Hepatocyte (in vitro differentiated cells): ENCODE results near the gene GRK5. TPM values are rescaled to one million over a fixed set of nuclear protein-coding genes. Genes with fewer than 3 reads are reported as not detected.

ENCODE experiments used
- DNase-seq: peaks from one replicate; pipeline ENCODE4 v3.0.0-alpha.2; 2016; ENCODE audit warnings: low spot score
- H2AFZ ChIP-seq: fragments of 200-600 bp; sonication (generic); 2 replicates; pipeline ENCODE4 v1.6.0; 2016; ENCODE audit warnings: antibody characterized with exemption, mild to moderate bottlenecking
- H3K27ac ChIP-seq: fragments of 200-600 bp; sonication (generic); 2 replicates; pipeline ENCODE4 v1.5.1; 2016; ENCODE audit warnings: mild to moderate bottlenecking
- H3K27me3 ChIP-seq: fragments of 200-600 bp; sonication (generic); 2 replicates; pipeline ENCODE4 v1.6.1; 2016
- H3K36me3 ChIP-seq: fragments of 200-600 bp; sonication (generic); replicated peaks from 2 replicates; pipeline ENCODE4 v1.5.1; 2016; ENCODE audit warnings: low read depth; ENCODE audit not compliant: insufficient read depth
- H3K4me1 ChIP-seq: fragments of 200-600 bp; sonication (generic); 2 replicates; pipeline ENCODE4 v1.5.1; 2016; ENCODE audit warnings: mild to moderate bottlenecking, moderate library complexity; ENCODE audit not compliant: insufficient read depth
- H3K4me2 ChIP-seq: fragments of 200-600 bp; sonication (generic); 2 replicates; pipeline ENCODE4 v1.6.0; 2016
- H3K4me3 ChIP-seq: fragments of 200-600 bp; sonication (generic); 2 replicates; pipeline ENCODE4 v1.5.1; 2016; ENCODE audit warnings: mild to moderate bottlenecking
- H3K79me2 ChIP-seq: fragments of 200-600 bp; sonication (generic); 2 replicates; pipeline ENCODE4 v1.6.0; 2017; ENCODE audit warnings: mild to moderate bottlenecking
- H3K9me2 ChIP-seq: fragments of 200-600 bp; sonication (generic); replicated peaks from 2 replicates; pipeline ENCODE4 v1.6.0; 2017; ENCODE audit warnings: mild to moderate bottlenecking; ENCODE audit not compliant: insufficient read depth
- H3K9me3 ChIP-seq: fragments of 200-600 bp; sonication (generic); 2 replicates; pipeline ENCODE4 v1.5.1; 2016; ENCODE audit warnings: low read depth, mild to moderate bottlenecking
- H4K20me1 ChIP-seq: fragments of 200-600 bp; sonication (generic); 2 replicates; pipeline ENCODE4 v1.6.0; 2016; ENCODE audit warnings: mild to moderate bottlenecking; ENCODE audit not compliant: insufficient read depth, poor library complexity, severe bottlenecking
- CTCF ChIP-seq: fragments of 200-600 bp; sonication (generic); IDR thresholded peaks from 2 replicates; pipeline ENCODE4 v1.5.1; 2016; ENCODE audit warnings: antibody characterized with exemption, mild to moderate bottlenecking; ENCODE audit not compliant: poor library complexity
- EZH2 ChIP-seq: fragments of 200-600 bp; sonication (generic); IDR thresholded peaks from 2 replicates; pipeline ENCODE4 v1.6.1; 2016; ENCODE audit warnings: antibody characterized with exemption, mild to moderate bottlenecking, borderline replicate concordance
- EZH2phosphoT487 ChIP-seq: fragments of 200-600 bp; sonication (generic); IDR thresholded peaks from one replicate; pipeline ENCODE4 v1.6.1; 2018; ENCODE audit warnings: antibody characterized with exemption, mild to moderate bottlenecking, low read depth, moderate library complexity; ENCODE audit not compliant: unreplicated experiment, severe bottlenecking
- WGBS: methylation state at CpG from one replicate; pipeline ENCODE4 v1.1.6; 2016; ENCODE audit warnings: low lambda C conversion rate; ENCODE audit errors: missing lambda C conversion rate; 5-methylcytosine and 5-hydroxymethylcytosine counted together
- polyA plus RNA-seq: library from polyadenylated mRNA; unstranded; fragments of >200 nt; fragmentation: Nextera tagmentation; extraction: Ambion mirVana; gene quantifications from 2 replicates; pipeline ENCODE4 v1.2.1, GENCODE V29; 2016
- total RNA-seq: library from RNA; depleted of rRNA; stranded (reverse); fragments of >200 nt; gene quantifications from 2 replicates; pipeline ENCODE4 v1.2.3, GENCODE V29; 2014

Gene GRK5
- total and polyA plus RNA-seq, 2 experiments from 2014 or later = 7.6 to 19.9 TPM

GRCh38 chr10:119445311-119445934 is 238.1 kb downstream of the GRK5 start:
- 31% methylated on average over 10 of the region's 10 CpGs for WGBS
- Histone ChIP-seq H3K9me2 (no peaks in the 10 kb centered on the region), H3K36me3 (no peaks in the 10 kb centered on the region)

GRCh38 chr10:119445935-119446317 is 238.6 kb downstream of the GRK5 start:
- Histone ChIP-seq H3K36me3 (no peaks in the 10 kb centered on the region), H3K4me1 (no peaks in the 10 kb centered on the region)

More at GRCh38 chr10:119445311-119445934, 238.1 kb downstream of the GRK5 start:
- Histone ChIP-seq H3K27ac (no peak overlapping the region), H3K4me1 (no peaks in the 10 kb centered on the region), H3K79me2 (no peaks in the 10 kb centered on the region), H3K27me3 (no peaks in the 10 kb centered on the region), H3K4me3 (no peak overlapping the region), H2AFZ (no peak overlapping the region), H3K9me3 (no peaks in the 10 kb centered on the region), H4K20me1 (no peaks in the 10 kb centered on the region), H3K4me2 (no peak overlapping the region)
- TF ChIP-seq CTCF (peak; percentile 91), EZH2phosphoT487 (no peak)
- peak; percentile 88 for DNase-seq

GRCh38 chr10:119446441-119447277 is 239.3 kb downstream of the GRK5 start:
- 97% methylated on average over 21 of the region's 21 CpGs for WGBS

More at GRCh38 chr10:119445935-119446317, 238.6 kb downstream of the GRK5 start:
- Histone ChIP-seq H3K27me3 (no peaks in the 10 kb centered on the region), H3K79me2 (no peaks in the 10 kb centered on the region), H3K4me3 (no peak overlapping the region), H2AFZ (no peak overlapping the region), H3K9me2 (no peaks in the 10 kb centered on the region), H3K4me2 (no peak overlapping the region), H4K20me1 (no peaks in the 10 kb centered on the region), H3K9me3 (no peaks in the 10 kb centered on the region), H3K27ac (no peak overlapping the region)
- WGBS = 97% methylated on average over 5 of the region's 5 CpGs
- TF ChIP-seq CTCF (no peak), EZH2 (no peak), EZH2phosphoT487 (no peak)
- no peak for DNase-seq

More at GRCh38 chr10:119446441-119447277, 239.3 kb downstream of the GRK5 start:
- H3K27ac ChIP-seq = no peak overlapping the region
- H3K9me2 ChIP-seq = no peaks in the 10 kb centered on the region
- H3K27me3 ChIP-seq = no peaks in the 10 kb centered on the region
- no peaks in the 10 kb centered on the region for H4K20me1 ChIP-seq
- H3K79me2 ChIP-seq = no peaks in the 10 kb centered on the region
- no peak overlapping the region for H3K4me2 ChIP-seq
- no peaks in the 10 kb centered on the region for H3K9me3 ChIP-seq
- no peak overlapping the region for H3K4me3 ChIP-seq
- TF ChIP-seq CTCF = no peak
- TF ChIP-seq EZH2phosphoT487 = no peak
- no peak for TF ChIP-seq EZH2
- no peaks in the 10 kb centered on the region for H3K36me3 ChIP-seq
- DNase-seq = no peak
- no peak overlapping the region for H2AFZ ChIP-seq
- H3K4me1 ChIP-seq = no peaks in the 10 kb centered on the region
